Measurements from ENCODE around the gene NELL1. TPM values are rescaled to one million over a fixed set of nuclear protein-coding genes. Genes with fewer than 3 reads are reported as not detected.

The NELL1 gene
- total RNA-seq, 2 experiments from 2014 or later: not detected

GRCh38 chr11:20824773-20825172 is 155.4 kb downstream of the NELL1 start:
- no peaks in the 10 kb centered on the region for H3K27me3 Mint-ChIP-seq
- intact Hi-C loops (cut with micrococcal nuclease): no loop called here
- DNase-seq (no peak), ATAC-seq (no peak)
- H3K4me1 Mint-ChIP-seq (ENCODE audit: low read depth): no peaks in the 10 kb centered on the region
- TF ChIP-seq CTCF (IDR thresholded peaks at IDR 0.05): no peak
- H3K4me3 Mint-ChIP-seq: no peak overlapping the region
- H3K36me3 Mint-ChIP-seq (ENCODE audit: low read depth): no peaks in the 10 kb centered on the region
- ChIA-PET POLR2A (no interaction called here), CTCF (no interaction called here)
- H3K9me3 Mint-ChIP-seq: no peaks in the 10 kb centered on the region
- H3K27ac Mint-ChIP-seq: no peak overlapping the region

GRCh38 chr11:20835561-20835960 is 166.2 kb downstream of the NELL1 start:
- no peak overlapping the region for H3K27ac Mint-ChIP-seq
- DNase-seq (no peak), ATAC-seq (no peak)
- no peaks in the 10 kb centered on the region for H3K36me3 Mint-ChIP-seq (ENCODE audit: low read depth)
- TF ChIP-seq CTCF (IDR thresholded peaks at IDR 0.05): no peak
- intact Hi-C loops (cut with micrococcal nuclease): no loop called here
- H3K27me3 Mint-ChIP-seq: no peaks in the 10 kb centered on the region
- ChIA-PET POLR2A (no interaction called here), CTCF (no interaction called here)
- no peak overlapping the region for H3K4me3 Mint-ChIP-seq
- H3K9me3 Mint-ChIP-seq: no peaks in the 10 kb centered on the region
- no peaks in the 10 kb centered on the region for H3K4me1 Mint-ChIP-seq (ENCODE audit: low read depth)

- ATAC-seq: no peak
- TF ChIP-seq CTCF (IDR thresholded peaks at IDR 0.05): no peak
- H3K9me3 Mint-ChIP-seq: no peaks in the 10 kb centered on the region
- DNase-seq: no peak
- no peaks in the 10 kb centered on the region for H3K27me3 Mint-ChIP-seq
- no peaks in the 10 kb centered on the region for H3K4me1 Mint-ChIP-seq (ENCODE audit: low read depth)
- no peaks in the 10 kb centered on the region for H3K36me3 Mint-ChIP-seq (ENCODE audit: low read depth)
- CTCF ChIA-PET: no interaction called here
- H3K27ac Mint-ChIP-seq: no peak overlapping the region
- POLR2A ChIA-PET: no interaction called here
- no peak overlapping the region for H3K4me3 Mint-ChIP-seq
- intact Hi-C loops (cut with micrococcal nuclease): no loop called here
Measured at GRCh38 chr11:20839231-20839630, 169.8 kb downstream of the NELL1 start.

GRCh38 chr11:20840341-20840740 is 171.0 kb downstream of the NELL1 start:
- DNase-seq (no peak), ATAC-seq (no peak)
- H3K27ac Mint-ChIP-seq: no peak overlapping the region
- intact Hi-C loops (cut with micrococcal nuclease): no loop called here
- H3K27me3 Mint-ChIP-seq: no peaks in the 10 kb centered on the region
- POLR2A ChIA-PET: no interaction called here
- no peak for TF ChIP-seq CTCF (IDR thresholded peaks at IDR 0.05)
- H3K4me3 Mint-ChIP-seq: no peak overlapping the region
- H3K9me3 Mint-ChIP-seq: no peaks in the 10 kb centered on the region
- CTCF ChIA-PET: no interaction called here
- no peaks in the 10 kb centered on the region for H3K4me1 Mint-ChIP-seq (ENCODE audit: low read depth)
- no peaks in the 10 kb centered on the region for H3K36me3 Mint-ChIP-seq (ENCODE audit: low read depth)

GRCh38 chr11:20844216-20844615 is 174.8 kb downstream of the NELL1 start:
- no peaks in the 10 kb centered on the region for H3K9me3 Mint-ChIP-seq
- no peaks in the 10 kb centered on the region for H3K36me3 Mint-ChIP-seq (ENCODE audit: low read depth)
- TF ChIP-seq CTCF (IDR thresholded peaks at IDR 0.05): no peak
- H3K27ac Mint-ChIP-seq: no peak overlapping the region
- no peaks in the 10 kb centered on the region for H3K27me3 Mint-ChIP-seq
- no peak for ATAC-seq
- ChIA-PET POLR2A (no interaction called here), CTCF (no interaction called here)
- DNase-seq: no peak
- intact Hi-C loops (cut with micrococcal nuclease): no loop called here
- H3K4me1 Mint-ChIP-seq (ENCODE audit: low read depth): no peaks in the 10 kb centered on the region
- H3K4me3 Mint-ChIP-seq: no peak overlapping the region
